Measurements from ENCODE around the gene SRRD.

The SRRD gene

GRCh38 chr22:26481112-26481693 is 2.5 kb upstream of the SRRD start:
- H3K9ac ChIP-seq (ENCODE audit: low read length) = peak overlapping the region; percentile 13; the same call in 1 of the 2 replicates
- peak overlapping the region; percentile 92 for H3K4me2 ChIP-seq (ENCODE audit: low read length)
- peaks cover 64% of the 10 kb centered on the region for H3K79me2 ChIP-seq (ENCODE audit: low read length)
- H3K9me3 ChIP-seq (ENCODE audit: insufficient read depth, low read length) = no peaks in the 10 kb centered on the region
- TF ChIP-seq CTCF (IDR thresholded peaks at IDR 0.05; ENCODE audit: low read depth, low read length) (no peak), EZH2phosphoT487 (IDR thresholded peaks at IDR 0.05; ENCODE audit: low read depth) (no peak)
- H3K4me1 ChIP-seq (ENCODE audit: low read length) = peaks cover 53% of the 10 kb centered on the region
- 0 out of 2 replicates have a peak, but pooled peaks cover 4% of the 10 kb centered on the region for H4K20me1 ChIP-seq (ENCODE audit: insufficient read depth, low read length)
- H3K36me3 ChIP-seq (replicated peaks; ENCODE audit: low read depth, low read length) = peaks cover 28% of the 10 kb centered on the region
- H3K27ac ChIP-seq (ENCODE audit: low read length) = peak overlapping the region; percentile 65
- H2AFZ ChIP-seq (ENCODE audit: low read depth, low read length) = no peak overlapping the region
- H3K27me3 ChIP-seq (ENCODE audit: low read depth, low read length) = no peaks in the 10 kb centered on the region
- peak overlapping the region; percentile 87 for H3K4me3 ChIP-seq (ENCODE audit: low read length)

GRCh38 chr22:26481694-26482093 is 2.0 kb upstream of the SRRD start:
- H3K4me3 ChIP-seq (ENCODE audit: low read length) = peak overlapping the region; percentile 87
- H2AFZ ChIP-seq (ENCODE audit: low read depth, low read length) = no peak overlapping the region
- TF ChIP-seq EZH2phosphoT487 (IDR thresholded peaks at IDR 0.05; ENCODE audit: low read depth) (no peak), CTCF (IDR thresholded peaks at IDR 0.05; ENCODE audit: low read depth, low read length) (no peak)
- peaks cover 23% of the 10 kb centered on the region for H3K36me3 ChIP-seq (replicated peaks; ENCODE audit: low read depth, low read length)
- 0 out of 2 replicates have a peak, but pooled peaks cover 4% of the 10 kb centered on the region for H4K20me1 ChIP-seq (ENCODE audit: insufficient read depth, low read length)
- peaks cover 69% of the 10 kb centered on the region for H3K79me2 ChIP-seq (ENCODE audit: low read length)
- no peaks in the 10 kb centered on the region for H3K27me3 ChIP-seq (ENCODE audit: low read depth, low read length)
- peak overlapping the region; percentile 92 for H3K4me2 ChIP-seq (ENCODE audit: low read length)
- H3K4me1 ChIP-seq (ENCODE audit: low read length) = peaks cover 53% of the 10 kb centered on the region
- peak overlapping the region; percentile 65 for H3K27ac ChIP-seq (ENCODE audit: low read length)
- H3K9me3 ChIP-seq (ENCODE audit: insufficient read depth, low read length) = no peaks in the 10 kb centered on the region
- H3K9ac ChIP-seq (ENCODE audit: low read length) = peak overlapping the region; percentile 13; the same call in 1 of the 2 replicates

- no peaks in the 10 kb centered on the region for H3K9me3 ChIP-seq (ENCODE audit: insufficient read depth, low read length)
- H3K79me2 ChIP-seq (ENCODE audit: low read length) = peaks cover 69% of the 10 kb centered on the region
- peak overlapping the region; percentile 87 for H3K4me3 ChIP-seq (ENCODE audit: low read length)
- H3K36me3 ChIP-seq (replicated peaks; ENCODE audit: low read depth, low read length) = peaks cover 18% of the 10 kb centered on the region
- H3K9ac ChIP-seq (ENCODE audit: low read length) = 0 out of 2 replicates have a peak overlapping the region, but pooled peaks have one; percentile 87
- peaks cover 53% of the 10 kb centered on the region for H3K4me1 ChIP-seq (ENCODE audit: low read length)
- H4K20me1 ChIP-seq (ENCODE audit: insufficient read depth, low read length) = 0 out of 2 replicates have a peak, but pooled peaks cover 4% of the 10 kb centered on the region
- H2AFZ ChIP-seq (ENCODE audit: low read depth, low read length) = no peak overlapping the region
- peak overlapping the region; percentile 65 for H3K27ac ChIP-seq (ENCODE audit: low read length)
- TF ChIP-seq EZH2phosphoT487 (IDR thresholded peaks at IDR 0.05; ENCODE audit: low read depth) = no peak
- TF ChIP-seq CTCF (IDR thresholded peaks at IDR 0.05; ENCODE audit: low read depth, low read length) = no peak
- peak overlapping the region; percentile 92 for H3K4me2 ChIP-seq (ENCODE audit: low read length)
- H3K27me3 ChIP-seq (ENCODE audit: low read depth, low read length) = no peaks in the 10 kb centered on the region
Observed at GRCh38 chr22:26482161-26482560, 1.5 kb upstream of the SRRD start.

- no peak for TF ChIP-seq CTCF (IDR thresholded peaks at IDR 0.05; ENCODE audit: low read depth, low read length)
- no peak for TF ChIP-seq EZH2phosphoT487 (IDR thresholded peaks at IDR 0.05; ENCODE audit: low read depth)
- H3K4me2 ChIP-seq (ENCODE audit: low read length) = peak overlapping the region; percentile 92
- H4K20me1 ChIP-seq (ENCODE audit: insufficient read depth, low read length) = 0 out of 2 replicates have a peak, but pooled peaks cover 4% of the 10 kb centered on the region
- H3K27me3 ChIP-seq (ENCODE audit: low read depth, low read length) = no peaks in the 10 kb centered on the region
- peak overlapping the region; percentile 87 for H3K9ac ChIP-seq (ENCODE audit: low read length)
- peak overlapping the region; percentile 68; the same call in 1 of the 2 replicates for H2AFZ ChIP-seq (ENCODE audit: low read depth, low read length)
- H3K9me3 ChIP-seq (ENCODE audit: insufficient read depth, low read length) = no peaks in the 10 kb centered on the region
- H3K4me3 ChIP-seq (ENCODE audit: low read length) = peak overlapping the region; percentile 87
- peak overlapping the region; percentile 65 for H3K27ac ChIP-seq (ENCODE audit: low read length)
- H3K4me1 ChIP-seq (ENCODE audit: low read length) = peaks cover 53% of the 10 kb centered on the region
- peaks cover 64% of the 10 kb centered on the region for H3K79me2 ChIP-seq (ENCODE audit: low read length)
- H3K36me3 ChIP-seq (replicated peaks; ENCODE audit: low read depth, low read length) = peaks cover 14% of the 10 kb centered on the region
Observed at GRCh38 chr22:26483043-26483438, 636 bp upstream of the SRRD start.
